ENCODE measurements around the gene RASD2. TPM values are rescaled to one million over a fixed set of nuclear protein-coding genes. Genes with fewer than 3 reads are reported as not detected.

RASD2 gene
- total RNA-seq, 2 donors from 2014 or later, result 4.2 to 10.2 TPM

- Histone ChIP-seq H3K4me3 (no peak overlapping the region), H3K4me1 (no peaks in the 10 kb centered on the region), H3K9me3 (no peaks in the 10 kb centered on the region), H3K27me3 (no peaks in the 10 kb centered on the region), H3K9ac (ENCODE audit: low read depth in 2 of 2, low read length in 2 of 2) (no peak overlapping the region), H3K36me3 (no peaks in the 10 kb centered on the region), H3K27ac (no peak overlapping the region)
- intact Hi-C loops (cut with DNase I), result no loop called here
- TF ChIP-seq CTCF (IDR thresholded peaks at IDR 0.05), result no peak
- peak; percentile 65 for DNase-seq
Observed at GRCh38 chr22:35578836-35579575, 38.4 kb downstream of the RASD2 start.

- no peaks in the 10 kb centered on the region for H3K36me3 ChIP-seq
- no peak for DNase-seq
- H3K9me3 ChIP-seq, result no peaks in the 10 kb centered on the region
- no peak overlapping the region for H3K4me3 ChIP-seq
- intact Hi-C loops (cut with DNase I), result loop anchor here (5.0 kb wide), 1 partner anchor 228 kb away; no protein-coding TSS in a partner anchor
- no peak for TF ChIP-seq CTCF (IDR thresholded peaks at IDR 0.05)
- no peak overlapping the region for H3K27ac ChIP-seq
- no peaks in the 10 kb centered on the region for H3K27me3 ChIP-seq
- H3K4me1 ChIP-seq, result no peaks in the 10 kb centered on the region
- H3K9ac ChIP-seq (ENCODE audit: low read depth in 2 of 2, low read length in 2 of 2), result no peak overlapping the region
Observed at GRCh38 chr22:35580351-35581022, 39.9 kb downstream of the RASD2 start.

- TF ChIP-seq CTCF (IDR thresholded peaks at IDR 0.05), result no peak
- H3K27ac ChIP-seq, result no peak overlapping the region
Observed at GRCh38 chr22:35581023-35581413, 40.4 kb downstream of the RASD2 start.

GRCh38 chr22:35582218-35582860 lies 41.7 kb downstream of the RASD2 start:
- Histone ChIP-seq H3K4me1 (no peaks in the 10 kb centered on the region), H3K27me3 (no peaks in the 10 kb centered on the region), H3K27ac (no peak overlapping the region), H3K9ac (ENCODE audit: low read depth in 2 of 2, low read length in 2 of 2) (no peak overlapping the region), H3K9me3 (no peaks in the 10 kb centered on the region), H3K4me3 (no peak overlapping the region), H3K36me3 (no peaks in the 10 kb centered on the region)
- intact Hi-C loops (cut with DNase I), result loop anchor here (5.0 kb wide), 1 partner anchor 230 kb away; no protein-coding TSS in a partner anchor
- no peak for DNase-seq
- no peak for TF ChIP-seq CTCF (IDR thresholded peaks at IDR 0.05)

More at GRCh38 chr22:35581023-35581413, 40.4 kb downstream of the RASD2 start:
- no peak overlapping the region for H3K9ac ChIP-seq (ENCODE audit: low read depth in 2 of 2, low read length in 2 of 2)
- H3K9me3 ChIP-seq, result no peaks in the 10 kb centered on the region
- H3K4me1 ChIP-seq, result no peaks in the 10 kb centered on the region
- H3K4me3 ChIP-seq, result no peak overlapping the region
- H3K36me3 ChIP-seq, result no peaks in the 10 kb centered on the region
- H3K27me3 ChIP-seq, result no peaks in the 10 kb centered on the region
- intact Hi-C loops (cut with DNase I), result loop anchor here (5.0 kb wide), 1 partner anchor 229 kb away; no protein-coding TSS in a partner anchor
- DNase-seq, result no peak

GRCh38 chr22:35582861-35583670 lies 42.4 kb downstream of the RASD2 start:
- Histone ChIP-seq H3K4me3 (no peak overlapping the region), H3K4me1 (no peaks in the 10 kb centered on the region), H3K36me3 (no peaks in the 10 kb centered on the region), H3K9ac (ENCODE audit: low read depth in 2 of 2, low read length in 2 of 2) (no peak overlapping the region), H3K27ac (no peak overlapping the region), H3K27me3 (no peaks in the 10 kb centered on the region), H3K9me3 (no peaks in the 10 kb centered on the region)
- peak; percentile 87 for TF ChIP-seq CTCF (IDR thresholded peaks at IDR 0.05)
- DNase-seq, result peak; percentile 54
- intact Hi-C loops (cut with DNase I), result loop anchor here (1.0 to 5.0 kb wide), 2 partner anchors 153 to 231 kb away; no protein-coding TSS in a partner anchor
